Hepatocyte (in vitro differentiated cells): ENCODE data around the gene SUGCT. TPM values are rescaled to one million over a fixed set of nuclear protein-coding genes. Genes with fewer than 3 reads are reported as not detected.
A peak's percentile ranks its signal among the peaks of the same experiment; 100 is the strongest.

Source experiments
- DNase-seq: peaks from one replicate; pipeline ENCODE4 v3.0.0-alpha.2; 2016; ENCODE audit warnings: low spot score
- H2AFZ ChIP-seq: fragments of 200-600 bp; sonication (generic); 2 replicates; pipeline ENCODE4 v1.6.0; 2016; ENCODE audit warnings: antibody characterized with exemption, mild to moderate bottlenecking
- H3K27ac ChIP-seq: fragments of 200-600 bp; sonication (generic); 2 replicates; pipeline ENCODE4 v1.5.1; 2016; ENCODE audit warnings: mild to moderate bottlenecking
- H3K27me3 ChIP-seq: fragments of 200-600 bp; sonication (generic); 2 replicates; pipeline ENCODE4 v1.6.1; 2016
- H3K36me3 ChIP-seq: fragments of 200-600 bp; sonication (generic); replicated peaks from 2 replicates; pipeline ENCODE4 v1.5.1; 2016; ENCODE audit warnings: low read depth; ENCODE audit not compliant: insufficient read depth
- H3K4me1 ChIP-seq: fragments of 200-600 bp; sonication (generic); 2 replicates; pipeline ENCODE4 v1.5.1; 2016; ENCODE audit warnings: mild to moderate bottlenecking, moderate library complexity; ENCODE audit not compliant: insufficient read depth
- H3K4me2 ChIP-seq: fragments of 200-600 bp; sonication (generic); 2 replicates; pipeline ENCODE4 v1.6.0; 2016
- H3K4me3 ChIP-seq: fragments of 200-600 bp; sonication (generic); 2 replicates; pipeline ENCODE4 v1.5.1; 2016; ENCODE audit warnings: mild to moderate bottlenecking
- H3K79me2 ChIP-seq: fragments of 200-600 bp; sonication (generic); 2 replicates; pipeline ENCODE4 v1.6.0; 2017; ENCODE audit warnings: mild to moderate bottlenecking
- H3K9me2 ChIP-seq: fragments of 200-600 bp; sonication (generic); replicated peaks from 2 replicates; pipeline ENCODE4 v1.6.0; 2017; ENCODE audit warnings: mild to moderate bottlenecking; ENCODE audit not compliant: insufficient read depth
- H3K9me3 ChIP-seq: fragments of 200-600 bp; sonication (generic); 2 replicates; pipeline ENCODE4 v1.5.1; 2016; ENCODE audit warnings: low read depth, mild to moderate bottlenecking
- H4K20me1 ChIP-seq: fragments of 200-600 bp; sonication (generic); 2 replicates; pipeline ENCODE4 v1.6.0; 2016; ENCODE audit warnings: mild to moderate bottlenecking; ENCODE audit not compliant: insufficient read depth, poor library complexity, severe bottlenecking
- CTCF ChIP-seq: fragments of 200-600 bp; sonication (generic); IDR thresholded peaks from 2 replicates; pipeline ENCODE4 v1.5.1; 2016; ENCODE audit warnings: antibody characterized with exemption, mild to moderate bottlenecking; ENCODE audit not compliant: poor library complexity
- EZH2 ChIP-seq: fragments of 200-600 bp; sonication (generic); IDR thresholded peaks from 2 replicates; pipeline ENCODE4 v1.6.1; 2016; ENCODE audit warnings: antibody characterized with exemption, mild to moderate bottlenecking, borderline replicate concordance
- EZH2phosphoT487 ChIP-seq: fragments of 200-600 bp; sonication (generic); IDR thresholded peaks from one replicate; pipeline ENCODE4 v1.6.1; 2018; ENCODE audit warnings: antibody characterized with exemption, mild to moderate bottlenecking, low read depth, moderate library complexity; ENCODE audit not compliant: unreplicated experiment, severe bottlenecking
- whole genome bisulfite sequencing: methylation state at CpG from one replicate; pipeline ENCODE4 v1.1.6; 2016; ENCODE audit warnings: low lambda C conversion rate; ENCODE audit errors: missing lambda C conversion rate; 5-methylcytosine and 5-hydroxymethylcytosine counted together
- polyA plus RNA-seq: library from polyadenylated mRNA; unstranded; fragments of >200 nt; fragmentation: Nextera tagmentation; extraction: Ambion mirVana; gene quantifications from 2 replicates; pipeline ENCODE4 v1.2.1, GENCODE V29; 2016
- total RNA-seq: library from RNA; depleted of rRNA; stranded (reverse); fragments of >200 nt; gene quantifications from 2 replicates; pipeline ENCODE4 v1.2.3, GENCODE V29; 2014

Gene SUGCT
- total and polyA plus RNA-seq, 2 experiments from 2014 or later: 5.1 to 12.0 TPM

DNA sequence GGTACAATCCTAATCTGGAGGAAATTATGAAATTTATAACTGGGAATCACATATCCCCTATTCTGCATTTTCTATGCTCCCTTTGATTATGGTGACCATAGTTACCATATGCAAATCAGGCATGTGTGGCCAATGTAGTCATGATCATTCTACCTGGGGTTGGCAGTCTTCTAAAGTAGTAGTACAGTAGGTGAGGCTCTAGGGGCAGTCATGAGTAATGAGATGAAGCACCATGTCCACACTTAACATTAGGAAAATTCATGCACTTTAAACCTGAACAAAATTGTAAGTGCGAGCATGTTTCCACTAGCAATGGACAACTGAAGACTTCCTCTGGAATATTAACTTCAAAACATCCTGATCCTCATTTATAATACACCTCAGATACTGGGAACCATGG, 545.9 kb downstream of the SUGCT start:
- peak; percentile 30 for DNase-seq

DNA sequence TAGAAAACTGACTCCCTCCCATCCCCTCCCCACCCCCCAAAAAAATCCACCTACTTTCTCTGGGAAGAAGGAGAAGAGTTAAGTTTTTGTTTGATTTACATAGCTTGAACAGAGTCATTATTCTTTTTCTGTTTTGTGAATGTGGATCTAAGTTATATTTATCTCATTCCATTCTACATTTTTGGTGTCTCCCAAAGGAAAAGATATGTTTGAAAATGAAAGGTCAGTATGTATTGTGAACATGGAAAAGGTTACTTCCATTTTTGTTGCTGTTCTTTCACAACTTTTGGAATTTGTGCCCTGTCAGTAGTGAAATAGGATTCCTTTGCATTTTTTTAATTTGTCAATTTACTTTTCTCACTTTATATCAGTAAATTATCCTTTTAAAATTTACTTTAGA, 547.9 kb downstream of the SUGCT start:
- no peak for DNase-seq
- no peaks in the 10 kb centered on the region for H3K4me1 ChIP-seq
- H3K36me3 ChIP-seq: no peaks in the 10 kb centered on the region
- no peak overlapping the region for H3K4me2 ChIP-seq
- H3K27ac ChIP-seq: no peak overlapping the region
- no peaks in the 10 kb centered on the region for H3K27me3 ChIP-seq
- H3K9me2 ChIP-seq: no peaks in the 10 kb centered on the region
- H3K9me3 ChIP-seq: no peaks in the 10 kb centered on the region
- H3K4me3 ChIP-seq: no peak overlapping the region
- no peak for TF ChIP-seq EZH2phosphoT487
- no peak for TF ChIP-seq CTCF
- TF ChIP-seq EZH2: no peak
- no peaks in the 10 kb centered on the region for H3K79me2 ChIP-seq
- H2AFZ ChIP-seq: no peak overlapping the region
- no peaks in the 10 kb centered on the region for H4K20me1 ChIP-seq

More for the DNA sequence above, 545.9 kb downstream of the SUGCT start:
- no peak overlapping the region for H2AFZ ChIP-seq
- H3K9me2 ChIP-seq: no peaks in the 10 kb centered on the region
- H3K9me3 ChIP-seq: no peaks in the 10 kb centered on the region
- no peak overlapping the region for H3K4me3 ChIP-seq
- no peak overlapping the region for H3K4me2 ChIP-seq
- H3K36me3 ChIP-seq: no peaks in the 10 kb centered on the region
- WGBS: 90% methylated on average over 1 of the region's 1 CpG
- H3K79me2 ChIP-seq: no peaks in the 10 kb centered on the region
- H3K4me1 ChIP-seq: no peaks in the 10 kb centered on the region
- no peaks in the 10 kb centered on the region for H4K20me1 ChIP-seq
- no peak overlapping the region for H3K27ac ChIP-seq
- H3K27me3 ChIP-seq: no peaks in the 10 kb centered on the region
- no peak for TF ChIP-seq EZH2
- no peak for TF ChIP-seq EZH2phosphoT487
- TF ChIP-seq CTCF: peak; percentile 15

GRCh38 chr7:40694026-40694809, 559.4 kb downstream of the SUGCT start:
- H3K4me3 ChIP-seq: no peak overlapping the region
- no peak overlapping the region for H3K27ac ChIP-seq
- no peak overlapping the region for H3K4me2 ChIP-seq
- H3K9me2 ChIP-seq: no peaks in the 10 kb centered on the region
- no peaks in the 10 kb centered on the region for H3K27me3 ChIP-seq
- H4K20me1 ChIP-seq: no peaks in the 10 kb centered on the region
- 65% methylated on average over 6 of the region's 6 CpGs for WGBS
- no peaks in the 10 kb centered on the region for H3K4me1 ChIP-seq
- H3K9me3 ChIP-seq: no peaks in the 10 kb centered on the region
- TF ChIP-seq EZH2phosphoT487: no peak
- no peak for TF ChIP-seq CTCF
- TF ChIP-seq EZH2: no peak
- H2AFZ ChIP-seq: no peak overlapping the region
- H3K79me2 ChIP-seq: no peaks in the 10 kb centered on the region
- no peak for DNase-seq
- H3K36me3 ChIP-seq: no peaks in the 10 kb centered on the region
